Measurements from ENCODE around the gene IL1B.

Gene IL1B

GRCh38 chr2:112880696-112881095 is 44.1 kb upstream of the IL1B start:
- no peak overlapping the region for H3K4me3 ChIP-seq (ENCODE audit: low read length)
- no peak for DNase-seq (ENCODE audit: low read depth)
- no peak for TF ChIP-seq CTCF (IDR thresholded peaks at IDR 0.05; ENCODE audit: insufficient read depth, low read depth, low read length, missing control alignments)

GRCh38 chr2:112880091-112880531 is 43.5 kb upstream of the IL1B start:
- TF ChIP-seq CTCF (IDR thresholded peaks at IDR 0.05; ENCODE audit: insufficient read depth, low read depth, low read length, missing control alignments): no peak
- DNase-seq (ENCODE audit: low read depth): peak; percentile 68
- H3K4me3 ChIP-seq (ENCODE audit: low read length): no peak overlapping the region

- H3K4me3 ChIP-seq (ENCODE audit: low read length): no peak overlapping the region
- TF ChIP-seq CTCF (IDR thresholded peaks at IDR 0.05; ENCODE audit: insufficient read depth, low read depth, low read length, missing control alignments): no peak
- DNase-seq (ENCODE audit: low read depth): no peak
These were observed 43.0 kb upstream of the IL1B start for GRCh38 chr2:112879491-112880041.

- H3K4me3 ChIP-seq (ENCODE audit: low read length): no peak overlapping the region
- peak; percentile 98 for DNase-seq (ENCODE audit: low read depth)
- no peak for TF ChIP-seq CTCF (IDR thresholded peaks at IDR 0.05; ENCODE audit: insufficient read depth, low read depth, low read length, missing control alignments)
These were observed 40.8 kb upstream of the IL1B start for GRCh38 chr2:112877423-112877822.

GRCh38 chr2:112876971-112877361 is 40.4 kb upstream of the IL1B start:
- H3K4me3 ChIP-seq (ENCODE audit: low read length): no peak overlapping the region
- no peak for DNase-seq (ENCODE audit: low read depth)
- no peak for TF ChIP-seq CTCF (IDR thresholded peaks at IDR 0.05; ENCODE audit: insufficient read depth, low read depth, low read length, missing control alignments)

GRCh38 chr2:112876257-112876970 is 39.8 kb upstream of the IL1B start:
- DNase-seq (ENCODE audit: low read depth): peak; percentile 94
- H3K4me3 ChIP-seq (ENCODE audit: low read length): no peak overlapping the region
- TF ChIP-seq CTCF (IDR thresholded peaks at IDR 0.05; ENCODE audit: insufficient read depth, low read depth, low read length, missing control alignments): no peak
